HG03175 (cell line): Measurements from ENCODE around the gene FCSK.

Source experiments
- ATAC-seq: cut with Tn5 transposase; IDR thresholded peaks from one replicate; pipeline ENCODE4 v1.9.1; 2021; ENCODE audit warnings: mild to moderate bottlenecking, moderate library complexity; ENCODE audit not compliant: unreplicated experiment

Gene FCSK

DNA sequence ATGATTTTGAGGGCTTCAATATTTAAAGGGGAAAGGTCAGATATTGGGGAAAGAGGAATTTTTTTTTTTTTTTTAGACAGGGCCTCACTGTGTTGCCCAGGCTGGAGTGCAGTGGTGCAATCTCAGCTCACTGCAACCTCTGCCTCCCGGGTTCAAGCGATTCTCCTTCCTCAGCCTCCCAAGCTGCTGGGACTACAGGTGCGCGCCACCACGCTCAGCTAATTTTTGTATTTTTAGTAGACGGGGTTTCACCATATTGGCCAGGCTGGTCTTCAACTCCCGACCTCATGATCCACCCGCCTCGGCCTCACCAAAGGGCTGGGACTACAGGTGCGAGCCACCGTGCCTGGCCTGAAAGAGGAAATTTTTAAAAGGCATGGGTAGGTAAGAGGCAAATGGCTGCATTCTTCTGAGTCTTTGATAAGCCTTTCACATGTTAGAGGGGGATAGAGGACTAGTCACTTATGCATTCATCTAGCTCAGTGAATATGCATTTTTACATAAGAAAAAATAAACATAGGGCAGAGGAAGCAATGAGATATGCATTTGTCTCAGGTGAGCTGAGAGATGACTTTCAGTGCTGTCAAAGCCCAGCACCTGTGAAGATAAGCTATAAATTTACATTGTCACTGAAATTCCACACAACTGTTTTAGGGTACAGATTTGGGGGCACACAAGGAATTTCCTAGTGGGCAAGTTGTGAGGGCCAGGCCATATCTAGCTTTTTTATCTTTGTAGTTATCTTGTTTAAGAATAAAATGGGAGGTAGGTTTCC, 1.1 kb upstream of the FCSK start:
- ATAC-seq, result no peak

DNA sequence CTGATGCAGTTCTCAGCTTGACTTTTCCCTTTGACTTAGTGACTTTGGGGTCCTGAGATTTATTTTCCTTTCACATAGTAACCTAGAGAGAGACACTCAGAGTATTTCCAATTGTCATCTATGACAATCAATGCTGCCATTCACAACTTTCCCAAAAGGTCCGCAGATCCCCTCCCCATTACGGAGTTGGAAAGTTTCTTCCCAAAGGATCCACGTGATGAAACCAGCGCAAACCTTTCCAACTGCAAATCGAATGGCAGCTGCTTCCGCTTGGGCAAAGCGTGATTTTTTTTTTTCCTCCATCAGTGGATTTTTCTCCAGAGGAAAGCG, 538 bp upstream of the FCSK start:
- ATAC-seq, result no peak

DNA sequence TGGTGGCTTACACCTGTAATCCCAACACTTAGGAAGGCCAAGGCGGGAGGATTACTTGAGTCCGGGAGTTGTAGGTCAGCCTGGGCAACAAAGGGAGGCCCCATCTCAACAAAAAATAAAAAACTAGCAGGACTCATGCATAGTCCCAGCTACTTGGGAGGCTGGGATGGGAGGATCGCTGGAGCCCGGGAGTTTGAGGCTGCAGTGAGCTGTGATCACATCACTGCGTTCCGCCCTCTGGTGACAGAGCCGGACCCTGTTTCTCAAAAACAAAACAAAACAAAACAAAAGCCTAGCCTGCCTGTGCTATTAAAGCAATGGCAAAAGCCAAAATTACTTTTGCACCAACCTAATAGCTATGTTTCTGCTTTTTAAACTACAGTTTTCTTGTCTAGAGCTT, 1.5 kb downstream of the FCSK start:
- ATAC-seq, result no peak

DNA sequence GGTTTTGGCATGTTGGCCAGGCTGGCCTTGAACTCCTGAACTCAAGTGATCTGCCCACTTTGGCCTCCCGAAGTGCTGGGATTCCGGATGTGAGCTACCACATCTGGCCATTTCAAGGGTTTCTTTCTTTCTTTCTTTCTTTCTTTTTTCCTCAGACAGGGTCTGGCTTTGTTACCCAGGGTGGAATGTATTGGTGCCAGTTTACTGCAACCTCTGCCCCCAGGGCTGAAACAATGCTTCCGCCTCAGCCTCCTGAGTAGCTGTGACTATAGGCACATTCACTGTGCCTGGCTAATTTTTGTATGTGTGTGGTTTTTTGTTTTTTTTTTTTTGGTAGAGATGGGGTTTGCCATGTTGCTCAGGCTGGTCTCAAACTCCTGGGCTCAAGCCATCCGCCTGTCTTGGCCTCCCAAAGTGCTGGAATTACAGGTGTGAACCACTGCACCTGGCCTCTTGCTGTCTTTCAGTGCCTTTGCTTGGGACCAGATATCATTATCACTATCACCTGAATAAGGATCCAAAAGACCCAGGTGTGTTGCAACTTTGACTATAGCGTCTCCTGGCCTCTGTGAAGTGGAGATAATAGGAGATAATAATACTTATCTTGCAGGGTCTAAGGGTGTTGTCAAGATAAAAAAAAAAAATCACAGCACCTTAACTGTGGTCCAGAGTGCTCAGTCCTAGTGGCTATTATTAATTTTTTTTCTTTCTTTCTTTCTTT, 3.2 kb downstream of the FCSK start:
- ATAC-seq, result no peak

DNA sequence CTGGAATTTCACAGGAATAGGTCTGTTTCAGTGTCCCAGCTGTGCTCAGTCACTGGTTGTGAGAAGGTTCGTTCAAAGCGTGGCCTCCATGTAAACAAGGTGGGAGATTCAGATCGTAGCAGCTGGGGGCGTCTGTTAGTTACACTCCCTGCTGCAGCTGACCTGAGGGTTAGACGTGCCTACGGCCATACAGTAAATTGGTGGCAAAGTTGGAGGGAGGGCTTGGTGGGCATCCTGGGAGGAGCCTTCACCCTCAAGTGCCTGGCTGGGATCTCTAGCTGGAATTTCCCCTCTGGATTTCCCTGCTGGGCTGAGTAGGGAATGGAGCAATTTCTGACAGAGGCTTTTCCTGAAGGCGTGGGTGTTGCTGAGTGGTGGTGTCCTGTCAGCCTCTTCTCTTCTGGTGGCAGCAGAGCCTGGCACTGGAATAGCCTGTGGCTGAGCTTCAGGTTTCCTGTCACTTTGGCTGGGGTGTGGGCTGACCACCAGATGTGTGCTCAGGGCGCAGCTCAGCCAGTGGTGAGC, 6.4 kb downstream of the FCSK start:
- ATAC-seq, result no peak

DNA sequence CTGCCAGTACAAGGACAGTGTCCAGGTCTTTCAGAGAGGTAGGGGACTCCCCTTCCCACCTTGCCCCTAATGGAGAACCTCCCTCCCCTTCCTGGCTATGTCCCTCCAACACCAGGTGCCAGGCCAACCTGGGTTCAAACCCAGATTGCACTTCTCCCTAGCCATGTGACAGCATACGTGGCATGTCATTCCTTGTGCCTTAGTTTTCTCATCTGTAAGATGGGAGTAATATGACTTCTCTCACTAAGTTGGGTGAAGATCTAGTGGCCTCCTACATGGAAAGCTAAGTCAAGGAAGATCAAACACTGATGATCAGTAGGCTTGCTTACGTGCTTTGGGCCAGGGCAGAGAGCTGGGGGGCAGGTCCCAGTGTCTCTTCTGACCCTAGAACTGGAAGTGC, 8.8 kb downstream of the FCSK start:
- no peak for ATAC-seq

DNA sequence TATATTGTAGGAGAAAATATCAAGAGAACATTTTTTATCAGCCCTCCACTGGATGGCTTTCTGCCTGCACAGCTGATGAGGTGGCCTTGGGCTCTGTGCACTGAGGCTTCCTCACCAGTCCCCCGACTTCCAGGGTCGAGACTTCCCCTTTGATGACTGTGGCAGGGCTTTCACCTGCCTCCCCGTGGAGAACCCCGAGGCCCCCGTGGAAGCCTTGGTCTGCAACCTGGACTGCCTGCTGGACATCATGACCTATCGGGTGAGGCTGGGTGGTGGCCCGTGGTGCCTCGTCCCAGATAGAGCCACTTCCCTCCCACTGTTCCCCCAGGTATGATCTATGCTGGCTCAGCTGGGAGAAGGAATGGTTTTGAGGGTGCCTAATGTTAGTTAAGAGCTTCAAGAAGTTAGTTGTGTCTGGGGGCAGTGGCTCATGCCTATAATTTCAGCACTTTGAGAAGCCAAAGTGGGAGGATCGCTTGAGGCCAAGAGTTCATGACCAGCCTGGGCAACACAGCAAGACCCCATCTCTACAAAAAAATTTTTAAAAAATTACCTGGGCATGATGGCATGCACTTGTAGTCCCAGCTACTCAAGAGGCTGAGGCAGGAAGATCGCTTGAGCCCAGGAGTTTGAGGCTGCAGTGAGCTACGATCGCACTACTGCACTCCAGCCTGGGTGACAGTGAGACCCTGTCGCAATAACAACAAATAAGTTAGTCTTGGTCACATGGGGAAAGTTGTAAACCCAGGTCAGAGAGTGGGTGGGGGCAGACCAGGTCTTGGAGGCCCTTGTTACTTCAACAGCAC, 11.8 kb downstream of the FCSK start:
- ATAC-seq, result no peak

DNA sequence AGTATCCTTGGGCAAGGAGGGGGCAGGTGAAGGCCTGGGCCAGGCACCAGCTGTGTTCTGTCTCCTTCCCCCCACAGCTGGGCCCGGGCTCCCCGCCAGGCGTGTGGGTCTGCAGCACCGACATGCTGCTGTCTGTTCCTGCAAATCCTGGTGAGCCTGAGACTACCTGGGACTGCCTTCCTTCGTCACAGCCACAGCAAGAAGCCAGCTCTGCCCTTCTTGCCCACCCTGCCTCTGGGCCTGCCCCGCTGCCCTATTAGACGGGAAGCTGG, 12.3 kb downstream of the FCSK start:
- no peak for ATAC-seq

DNA sequence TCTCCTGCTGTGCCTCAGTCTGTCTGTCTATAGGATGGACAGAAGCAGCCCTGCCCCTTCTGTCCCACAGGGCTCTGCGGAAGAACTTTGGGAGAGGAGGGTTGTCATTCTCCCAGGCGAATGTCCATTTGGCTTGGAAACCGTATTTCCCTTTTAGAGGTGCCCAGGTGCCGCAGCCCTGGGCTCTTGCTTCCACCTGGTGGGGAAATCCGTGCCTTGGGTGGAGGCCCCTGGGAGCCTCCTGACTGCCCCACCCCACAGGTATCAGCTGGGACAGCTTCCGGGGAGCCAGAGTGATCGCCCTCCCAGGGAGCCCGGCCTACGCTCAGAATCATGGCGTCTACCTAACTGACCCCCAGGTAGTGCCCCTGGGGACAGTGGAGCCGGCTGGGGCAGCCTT, 12.7 kb downstream of the FCSK start:
- no peak for ATAC-seq

DNA sequence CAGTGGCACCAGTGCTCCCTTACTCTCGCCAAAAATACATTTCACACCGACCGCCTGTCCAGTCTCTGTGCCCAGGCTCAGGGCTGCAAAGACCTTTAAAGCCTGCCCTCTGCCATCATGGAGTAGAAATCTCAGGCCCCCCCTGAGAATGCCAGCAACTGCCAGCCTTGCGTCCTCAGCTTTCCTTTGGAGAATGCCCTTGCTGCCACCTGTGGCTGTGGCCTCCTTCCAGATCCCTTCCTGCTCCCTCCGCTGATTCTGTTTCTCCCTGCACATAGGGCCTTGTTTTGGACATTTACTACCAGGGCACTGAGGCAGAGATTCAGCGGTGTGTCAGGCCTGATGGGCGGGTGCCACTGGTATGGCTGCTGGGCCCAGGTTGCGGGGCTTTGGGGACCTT, 13.2 kb downstream of the FCSK start:
- no peak for ATAC-seq

DNA sequence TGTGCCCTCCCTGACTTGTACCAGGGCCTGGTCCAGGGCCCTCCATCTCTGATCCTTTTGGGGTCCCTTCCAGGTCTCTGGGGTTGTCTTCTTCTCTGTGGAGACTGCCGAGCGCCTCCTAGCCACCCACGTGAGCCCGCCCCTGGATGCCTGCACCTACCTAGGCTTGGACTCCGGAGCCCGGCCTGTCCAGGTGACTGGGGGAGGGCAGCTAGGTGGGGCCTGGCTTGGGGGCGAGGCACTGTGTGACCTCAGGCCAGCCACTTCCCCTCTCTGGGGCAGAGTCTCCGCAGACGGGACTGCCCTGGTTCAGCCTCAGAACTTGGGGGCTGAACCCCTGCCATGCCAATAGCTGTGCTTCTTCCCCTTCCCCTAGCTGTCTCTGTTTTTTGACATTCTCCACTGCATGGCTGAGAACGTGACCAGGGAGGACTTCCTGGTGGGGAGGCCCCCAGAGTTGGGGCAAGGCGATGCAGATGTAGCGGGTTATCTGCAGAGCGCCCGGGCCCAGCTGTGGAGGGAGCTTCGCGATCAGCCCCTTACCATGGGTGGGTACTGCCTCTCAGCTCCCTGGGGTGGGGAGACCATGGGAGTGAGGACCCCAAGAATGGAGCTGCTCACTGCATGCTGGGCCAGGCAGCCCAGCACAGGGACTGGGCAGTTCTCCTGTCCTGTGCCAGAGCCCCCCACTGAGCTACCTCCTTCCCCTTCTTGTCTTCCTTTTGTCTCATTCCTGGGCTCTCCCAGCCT, 14.6 kb downstream of the FCSK start:
- no peak for ATAC-seq

DNA sequence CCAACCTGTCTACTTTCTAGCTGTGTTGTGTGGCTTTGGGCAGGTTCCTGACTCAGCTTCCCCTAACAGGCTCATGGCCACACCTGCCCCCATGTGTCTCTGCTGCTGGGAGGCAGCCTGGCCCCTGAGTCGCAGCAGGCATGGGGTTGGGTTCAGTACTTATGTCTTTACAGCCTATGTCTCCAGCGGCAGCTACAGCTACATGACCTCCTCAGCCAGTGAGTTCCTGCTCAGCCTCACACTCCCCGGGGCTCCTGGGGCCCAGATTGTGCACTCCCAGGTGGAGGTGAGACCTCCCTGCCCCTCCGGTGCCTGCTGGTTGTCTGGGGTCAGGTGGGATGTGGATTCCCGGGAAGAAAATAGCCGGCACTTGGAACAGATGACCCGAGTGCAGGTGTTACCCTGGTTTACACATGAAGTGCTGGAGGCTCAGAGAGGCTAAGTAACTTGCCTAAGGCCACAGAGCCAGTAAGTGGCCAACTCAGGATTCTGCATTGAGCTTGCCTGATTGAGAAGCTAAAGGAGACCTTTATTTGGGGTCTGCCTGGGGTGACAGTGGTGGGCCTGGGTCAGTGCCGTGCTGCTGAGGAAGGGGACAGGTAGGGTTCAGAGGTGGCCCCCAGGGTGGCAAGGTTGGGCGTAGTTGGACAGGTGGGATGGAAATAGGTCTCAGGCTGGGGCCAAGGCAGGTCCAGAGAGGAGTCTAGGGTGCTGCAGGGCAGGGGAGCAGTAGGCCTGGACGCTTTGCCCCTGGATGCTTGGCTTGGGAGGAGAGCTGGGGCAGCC, 15.9 kb downstream of the FCSK start:
- ATAC-seq, result no peak

DNA sequence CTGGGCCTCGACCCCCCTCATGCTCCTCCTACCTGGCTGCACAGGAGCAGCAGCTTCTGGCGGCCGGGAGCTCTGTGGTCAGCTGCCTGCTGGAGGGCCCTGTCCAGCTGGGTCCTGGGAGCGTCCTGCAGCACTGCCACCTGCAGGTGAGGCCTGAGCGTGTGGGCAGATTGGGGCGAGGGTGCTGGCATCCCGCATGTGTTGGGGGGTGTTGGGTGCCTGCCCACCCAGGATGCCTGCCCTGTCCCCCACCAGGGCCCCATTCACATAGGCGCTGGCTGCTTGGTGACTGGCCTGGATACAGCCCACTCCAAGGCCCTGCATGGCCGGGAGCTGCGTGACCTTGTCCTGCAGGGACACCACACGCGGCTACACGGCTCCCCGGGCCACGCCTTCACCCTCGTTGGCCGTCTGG, 16.5 kb downstream of the FCSK start:
- ATAC-seq, result no peak

DNA sequence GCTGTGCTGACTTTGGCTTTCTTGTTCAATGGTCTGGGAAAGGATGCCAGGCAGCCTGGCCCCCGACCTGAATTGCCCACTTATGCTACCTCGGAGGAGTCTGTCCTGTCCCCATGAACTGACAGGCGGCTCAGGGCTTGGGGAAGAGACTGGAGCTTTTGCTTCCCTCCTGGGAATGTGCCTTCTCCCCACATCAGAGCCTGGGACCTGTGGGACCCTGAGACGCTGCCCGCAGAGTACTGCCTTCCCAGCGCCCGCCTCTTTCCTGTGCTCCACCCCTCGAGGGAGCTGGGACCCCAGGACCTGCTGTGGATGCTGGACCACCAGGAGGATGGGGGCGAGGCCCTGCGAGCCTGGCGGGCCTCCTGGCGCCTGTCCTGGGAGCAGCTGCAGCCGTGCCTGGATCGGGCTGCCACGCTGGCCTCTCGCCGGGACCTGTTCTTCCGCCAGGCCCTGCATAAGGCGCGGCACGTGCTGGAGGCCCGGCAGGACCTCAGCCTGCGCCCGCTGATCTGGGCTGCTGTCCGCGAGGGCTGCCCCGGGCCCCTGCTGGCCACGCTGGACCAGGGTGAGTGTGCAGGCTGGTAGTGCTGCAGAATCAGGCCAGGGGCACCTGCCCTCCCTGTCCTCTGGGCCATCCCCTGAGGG, 18.5 kb downstream of the FCSK start:
- ATAC-seq, result no peak

DNA sequence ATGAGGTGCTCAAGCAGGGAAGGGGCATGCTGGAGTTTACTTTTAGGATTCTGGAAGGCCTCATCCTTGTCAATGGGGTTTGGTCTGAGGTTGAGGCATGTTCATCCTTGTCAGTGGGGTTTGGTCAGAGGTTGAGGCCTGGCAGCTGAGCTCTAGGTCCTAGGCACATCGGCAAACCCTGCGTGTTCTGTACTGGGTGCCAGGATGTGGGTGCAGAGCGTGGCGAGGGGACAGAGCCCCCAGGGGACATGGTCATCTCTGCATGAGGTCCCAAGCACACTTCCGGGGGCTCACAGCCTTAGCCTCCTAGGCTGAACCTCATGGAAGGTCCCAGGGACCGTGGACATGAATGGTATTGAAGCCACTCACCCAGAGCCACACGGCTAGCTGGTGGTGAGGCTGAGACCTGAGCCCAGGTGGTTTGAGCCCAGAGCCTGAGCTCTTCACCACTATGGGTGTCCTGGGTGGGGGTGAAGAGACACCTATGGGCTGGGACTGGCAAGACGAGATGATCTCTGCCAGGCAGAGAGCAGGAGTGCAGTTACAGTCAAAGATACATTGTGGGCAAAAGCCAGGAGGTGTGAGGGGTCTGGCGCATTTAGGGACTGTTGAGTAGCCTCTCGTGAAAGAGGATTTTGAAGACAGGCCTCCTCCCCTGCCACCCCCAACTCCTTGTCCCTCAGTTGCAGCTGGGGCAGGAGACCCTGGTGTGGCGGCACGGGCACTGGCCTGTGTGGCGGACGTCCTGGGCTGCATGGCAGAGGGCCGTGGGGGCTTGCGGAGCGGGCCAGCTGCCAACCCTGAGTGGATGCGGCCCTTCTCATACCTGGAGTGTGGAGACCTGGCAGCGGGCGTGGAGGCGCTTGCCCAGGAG, 19.3 kb downstream of the FCSK start:
- ATAC-seq, result no peak

DNA sequence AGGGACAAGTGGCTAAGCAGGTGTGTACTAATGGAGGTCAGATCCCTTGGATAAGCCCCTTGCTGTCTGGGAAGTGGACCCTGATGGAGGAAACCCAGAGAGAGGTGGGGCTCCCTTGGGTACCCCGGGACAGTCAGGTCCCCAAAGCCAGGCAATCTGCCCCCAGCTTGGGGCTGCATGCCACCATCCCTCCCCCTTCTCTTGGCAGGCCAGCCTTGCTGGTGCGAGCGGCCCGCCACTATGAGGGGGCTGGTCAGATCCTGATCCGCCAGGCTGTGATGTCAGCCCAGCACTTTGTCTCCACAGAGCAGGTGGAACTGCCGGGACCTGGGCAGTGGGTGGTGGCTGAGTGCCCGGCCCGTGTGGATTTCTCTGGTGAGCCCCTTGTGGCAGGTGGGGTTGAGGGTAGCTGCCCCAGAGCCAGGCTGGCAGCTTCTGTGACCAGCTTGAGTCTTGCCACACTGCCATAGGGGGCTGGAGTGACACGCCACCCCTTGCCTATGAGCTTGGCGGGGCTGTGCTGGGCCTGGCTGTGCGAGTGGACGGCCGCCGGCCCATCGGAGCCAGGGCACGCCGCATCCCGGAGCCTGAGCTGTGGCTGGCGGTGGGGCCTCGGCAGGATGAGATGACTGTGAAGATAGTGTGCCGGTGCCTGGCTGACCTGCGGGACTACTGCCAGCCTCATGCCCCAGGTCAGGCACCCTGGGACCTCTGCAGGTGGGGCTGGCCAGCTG, 20.1 kb downstream of the FCSK start:
- no peak for ATAC-seq

DNA sequence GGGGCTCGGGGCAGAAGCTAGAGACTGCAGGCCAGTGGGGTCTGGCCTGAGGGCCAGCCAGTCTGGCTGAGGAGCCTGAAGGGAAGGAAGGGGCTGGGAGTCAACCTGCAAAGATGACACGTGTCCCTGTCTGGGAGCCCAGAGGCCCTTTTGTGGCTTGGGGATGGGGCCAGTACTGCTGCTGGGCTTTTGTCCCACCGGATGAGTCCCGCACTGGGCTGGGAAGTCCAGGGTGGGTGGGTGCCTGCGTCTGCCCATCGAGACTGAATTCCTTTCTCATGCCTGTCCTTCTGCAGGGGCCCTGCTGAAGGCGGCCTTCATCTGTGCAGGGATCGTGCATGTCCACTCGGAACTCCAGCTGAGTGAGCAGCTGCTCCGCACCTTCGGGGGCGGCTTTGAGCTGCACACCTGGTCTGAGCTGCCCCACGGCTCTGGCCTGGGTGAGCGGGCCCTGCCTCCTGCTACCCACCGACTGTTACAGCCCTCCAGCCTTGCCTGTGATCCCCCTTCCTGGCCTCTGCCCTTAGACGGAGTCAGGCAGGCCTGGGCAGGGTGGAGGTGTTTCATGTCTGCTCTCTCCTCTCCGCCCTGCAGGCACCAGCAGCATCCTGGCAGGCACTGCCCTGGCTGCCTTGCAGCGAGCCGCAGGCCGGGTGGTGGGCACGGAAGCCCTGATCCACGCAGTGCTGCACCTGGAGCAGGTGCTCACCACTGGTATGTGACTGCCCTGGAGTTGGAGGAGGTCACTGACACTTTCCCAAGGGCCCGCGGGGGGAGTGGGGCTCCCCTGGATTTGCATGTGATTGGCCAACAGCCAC, 20.9 kb downstream of the FCSK start:
- no peak for ATAC-seq
